A549 (cell line): ENCODE measurements around the gene TNC.

Experiments
- CEBPB ChIP-seq, 2 experiments: fragments of >200 bp in 1 of 2; sonication (Bioruptor Twin) in 1 of 2; formaldehyde crosslinking in 1 of 2; IDR thresholded peaks; 2 replicates each; pipeline ENCODE4 v1.6.1; 2012 to 2016
- CTCF ChIP-seq: fragments of >200 bp; sonication (Bioruptor Twin); formaldehyde crosslinking; IDR thresholded peaks from 3 replicates; pipeline ENCODE4 v1.5.1; 2016
- ELK1 ChIP-seq: fragments of 150-350 bp; IDR thresholded peaks from 2 replicates; pipeline ENCODE4 v1.6.1; 2014; ENCODE audit warnings: low read depth, mild to moderate bottlenecking, low read length
- SMC3 ChIP-seq: fragments of >200 bp; sonication (Bioruptor Twin); formaldehyde crosslinking; IDR thresholded peaks from 3 replicates; pipeline ENCODE4 v1.6.1; 2018; ENCODE audit warnings: inconsistent platforms

- TF ChIP-seq SMC3 (no peak), CTCF (no peak), CEBPB (IDR thresholded peaks at IDR 0.05) (no peak), ELK1 (no peak)
Measured at GRCh38 chr9:115152281-115152820, 34.4 kb upstream of the TNC start.
